ENCODE measurements around the gene PTPRE.

Gene PTPRE

GRCh38 chr10:128049226-128050120 is 142.6 kb downstream of the PTPRE start:
- no peak for DNase-seq

DNA sequence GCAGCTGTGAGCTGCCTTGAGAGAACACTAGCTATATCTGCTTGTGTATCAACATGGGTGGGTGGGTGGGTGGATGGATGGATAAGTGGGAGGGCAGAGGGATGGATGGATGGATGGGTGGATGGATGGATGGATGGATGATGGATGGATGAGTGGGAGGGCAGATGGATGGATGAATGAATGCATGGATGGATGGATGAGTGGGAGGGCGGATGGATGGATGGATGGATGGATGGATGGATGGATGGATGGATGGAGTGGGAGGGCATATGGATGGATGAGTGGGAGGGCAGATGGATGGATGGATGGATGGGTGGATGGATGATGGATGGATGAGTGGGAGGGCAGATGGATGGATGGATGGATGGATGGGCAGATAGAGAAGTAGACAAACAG is 143.2 kb downstream of the PTPRE start:
- no peak for DNase-seq

GRCh38 chr10:128050936-128051335 is 144.0 kb downstream of the PTPRE start:
- no peak for DNase-seq

DNA sequence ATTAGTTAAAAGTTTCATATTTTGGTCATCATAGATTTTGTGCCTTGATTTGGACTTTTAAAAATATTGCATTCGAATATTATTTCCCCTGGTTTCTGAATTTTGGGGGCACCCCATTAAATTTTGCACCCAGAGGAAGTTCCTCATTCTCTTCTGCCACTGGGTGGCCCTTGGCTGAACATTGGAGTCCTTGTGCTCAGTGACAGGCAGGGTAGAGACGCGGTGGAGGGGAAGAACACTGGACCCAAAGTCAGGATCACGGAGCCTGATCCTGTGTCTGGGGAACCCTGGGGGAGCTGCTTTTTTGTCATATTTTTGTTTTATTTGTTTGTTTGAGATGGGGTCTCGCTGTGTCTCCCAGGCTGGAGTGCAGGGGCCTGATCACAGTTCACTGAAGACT is 144.6 kb downstream of the PTPRE start:
- no peak for DNase-seq

DNA sequence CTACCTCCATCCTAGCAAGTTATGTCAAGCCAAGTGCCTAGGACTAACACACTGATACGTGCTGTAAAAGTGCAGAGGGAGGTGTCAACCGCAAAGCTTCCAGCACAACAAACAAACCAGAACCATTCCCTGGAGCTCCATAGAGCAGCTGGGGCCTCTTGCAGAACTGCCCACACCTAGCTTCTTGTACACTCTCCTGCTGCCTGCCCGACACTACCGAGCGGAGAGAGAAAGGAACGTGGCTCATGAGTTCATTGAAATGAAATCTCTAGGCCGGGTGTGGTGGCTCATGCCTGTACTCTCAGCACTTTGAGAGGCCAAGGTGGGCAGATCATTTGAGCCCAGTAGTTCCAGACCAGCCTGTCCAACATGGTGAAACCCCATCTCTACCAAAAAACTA is 145.8 kb downstream of the PTPRE start:
- DNase-seq, result no peak

DNA sequence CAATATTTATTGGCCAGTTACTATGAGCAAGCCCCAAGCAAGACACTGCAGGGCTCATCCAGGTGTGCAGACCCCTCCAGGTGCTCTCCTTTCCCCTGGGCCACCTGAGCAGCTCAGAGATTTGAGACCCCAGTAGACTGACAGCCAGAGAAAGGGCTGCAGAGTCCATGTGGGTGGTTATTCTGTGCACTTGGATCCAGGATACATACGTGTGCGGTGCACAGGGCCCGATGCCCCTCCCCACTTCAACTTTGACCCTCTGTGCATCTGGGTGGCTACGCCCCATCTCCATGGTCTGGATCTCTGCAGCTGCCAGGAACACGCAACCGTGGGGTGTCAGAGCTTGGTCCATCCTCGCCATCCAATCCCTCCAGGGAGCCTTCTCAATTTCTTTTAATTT is 146.5 kb downstream of the PTPRE start:
- no peak for DNase-seq

DNA sequence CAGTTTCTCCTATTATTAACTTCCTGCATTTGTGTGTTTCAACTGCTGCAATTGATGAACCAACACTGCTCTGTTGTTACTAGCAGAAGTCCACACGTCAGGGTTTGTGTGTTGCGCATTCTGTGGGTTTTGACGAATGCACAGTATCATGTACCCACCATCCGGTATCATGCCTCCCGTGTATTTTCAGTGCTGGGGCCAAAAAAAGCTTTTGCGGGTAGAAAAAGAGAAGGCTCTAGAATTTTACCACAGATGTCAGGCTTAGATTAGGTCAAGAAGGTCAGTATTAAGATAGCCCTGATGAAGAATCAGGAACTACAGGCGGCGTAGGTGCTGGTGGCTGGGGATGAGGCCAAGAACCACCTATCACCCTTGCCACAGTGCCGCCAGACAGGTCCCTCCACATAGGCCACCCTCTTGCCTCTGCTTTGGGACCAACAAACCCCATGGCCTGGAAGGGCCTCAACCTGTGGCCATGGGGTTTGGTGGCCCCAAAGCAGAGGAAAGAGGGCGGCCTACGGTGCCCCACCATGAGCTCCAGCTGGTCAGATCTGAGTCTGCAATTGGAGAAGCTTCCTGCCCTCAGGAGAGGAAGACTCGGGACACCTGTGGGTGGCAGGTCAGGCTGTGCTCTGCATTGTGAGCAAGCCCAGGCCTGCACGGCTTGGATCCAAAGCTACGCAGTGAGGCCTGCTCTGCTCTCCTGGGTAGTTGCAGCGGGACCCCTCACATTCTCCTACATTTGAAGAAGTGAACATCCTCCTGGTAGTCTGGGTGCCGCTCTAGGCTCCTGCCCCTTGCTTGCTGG is 147.5 kb downstream of the PTPRE start:
- DNase-seq, result no peak

DNA sequence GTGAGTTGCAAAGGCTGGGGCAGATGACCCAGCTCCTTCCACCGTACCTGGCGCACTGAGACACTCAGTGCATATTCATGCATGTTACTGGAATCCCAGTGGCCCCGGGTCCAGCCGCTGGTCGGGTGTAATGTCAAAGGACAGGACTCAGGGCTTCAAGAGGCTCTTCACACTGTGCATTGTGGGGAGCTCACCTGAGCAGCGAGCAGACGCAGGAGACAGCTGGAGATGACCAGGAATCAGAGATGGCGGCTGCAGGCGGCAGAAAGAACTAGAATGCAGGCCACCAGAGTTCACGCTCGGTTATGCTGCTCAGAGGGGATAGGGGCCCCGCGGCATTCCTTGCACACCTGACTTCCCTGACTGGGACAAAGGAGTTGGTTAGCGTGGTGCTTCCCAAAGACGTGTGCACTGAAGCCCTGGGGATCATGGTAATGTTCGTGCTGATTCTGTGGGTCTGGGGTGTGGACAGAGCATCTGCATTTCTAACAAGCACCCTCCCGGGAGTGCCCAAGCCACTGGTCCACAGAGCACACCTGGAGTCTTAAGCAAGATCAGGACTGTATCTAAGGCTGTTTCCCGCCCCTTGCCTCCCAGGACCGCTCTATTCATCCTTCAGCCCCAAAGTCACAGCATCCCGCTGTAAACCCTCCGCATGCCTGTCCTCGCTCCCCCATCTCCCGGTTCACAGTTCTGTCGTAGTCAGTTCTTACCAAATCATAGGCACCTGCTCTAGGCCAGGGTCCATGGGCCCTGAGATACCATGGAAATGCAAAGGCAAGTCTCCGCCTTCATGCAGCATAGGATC is 148.4 kb downstream of the PTPRE start:
- DNase-seq, result no peak

GRCh38 chr10:128056303-128057050 is 149.6 kb downstream of the PTPRE start:
- DNase-seq, result no peak

DNA sequence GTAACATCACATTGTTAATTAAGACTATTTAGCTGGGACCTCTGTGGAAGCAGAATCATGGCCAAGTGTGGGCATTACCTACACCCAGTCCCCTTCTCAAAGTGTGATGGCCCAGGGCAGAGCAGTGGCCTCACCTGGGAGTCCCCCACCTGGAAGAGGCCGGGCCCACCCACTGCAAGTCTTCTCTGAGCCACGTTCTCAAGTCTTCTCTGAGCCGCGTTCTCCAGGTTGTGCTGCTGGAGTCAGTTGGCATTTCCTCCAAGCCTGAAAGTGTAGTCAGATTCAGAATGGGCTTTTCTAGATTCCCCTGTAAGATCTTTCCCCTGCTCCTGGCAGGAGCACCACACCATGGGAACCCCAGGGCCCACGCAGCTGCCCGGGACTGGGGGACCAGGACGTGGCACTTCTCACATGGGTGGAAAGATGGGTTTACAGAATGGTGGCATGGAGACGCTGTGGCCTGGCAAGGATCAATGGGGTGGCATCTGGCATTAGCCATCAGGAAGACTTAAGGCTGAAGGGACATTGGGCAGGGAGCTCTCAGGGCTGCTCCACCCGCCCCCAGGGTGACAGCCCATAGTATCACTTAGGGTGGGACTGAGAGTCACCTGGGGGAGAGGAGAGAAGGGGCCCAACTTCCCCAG is 151.3 kb downstream of the PTPRE start:
- no peak for DNase-seq

DNA sequence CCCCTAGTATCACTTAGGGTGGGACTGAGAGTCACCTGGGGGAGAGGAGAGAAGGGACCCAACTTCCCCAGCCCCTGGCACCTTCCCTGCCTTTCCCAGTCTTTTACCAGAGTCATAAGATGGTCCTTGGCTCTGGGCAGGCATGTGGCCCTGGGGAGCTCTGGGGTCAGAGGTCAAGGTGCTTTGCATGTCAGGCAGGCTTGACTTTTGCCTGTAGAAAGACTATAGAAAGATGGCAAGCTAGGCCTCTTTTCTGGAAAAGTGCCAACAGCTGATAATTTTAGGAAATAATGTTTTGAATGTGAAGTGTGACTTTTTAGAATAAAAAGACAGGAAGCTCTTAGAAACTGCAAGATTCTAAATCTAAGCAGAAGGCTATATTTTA is 151.8 kb downstream of the PTPRE start:
- DNase-seq, result no peak

GRCh38 chr10:128059266-128059981 is 152.5 kb downstream of the PTPRE start:
- no peak for DNase-seq

GRCh38 chr10:128059982-128060293 is 153.0 kb downstream of the PTPRE start:
- DNase-seq, result no peak

- DNase-seq, result no peak
These were observed 153.7 kb downstream of the PTPRE start for GRCh38 chr10:128060341-128061250.

GRCh38 chr10:128061306-128062300 is 154.7 kb downstream of the PTPRE start:
- no peak for DNase-seq

GRCh38 chr10:128062331-128062880 is 155.5 kb downstream of the PTPRE start:
- no peak for DNase-seq

DNA sequence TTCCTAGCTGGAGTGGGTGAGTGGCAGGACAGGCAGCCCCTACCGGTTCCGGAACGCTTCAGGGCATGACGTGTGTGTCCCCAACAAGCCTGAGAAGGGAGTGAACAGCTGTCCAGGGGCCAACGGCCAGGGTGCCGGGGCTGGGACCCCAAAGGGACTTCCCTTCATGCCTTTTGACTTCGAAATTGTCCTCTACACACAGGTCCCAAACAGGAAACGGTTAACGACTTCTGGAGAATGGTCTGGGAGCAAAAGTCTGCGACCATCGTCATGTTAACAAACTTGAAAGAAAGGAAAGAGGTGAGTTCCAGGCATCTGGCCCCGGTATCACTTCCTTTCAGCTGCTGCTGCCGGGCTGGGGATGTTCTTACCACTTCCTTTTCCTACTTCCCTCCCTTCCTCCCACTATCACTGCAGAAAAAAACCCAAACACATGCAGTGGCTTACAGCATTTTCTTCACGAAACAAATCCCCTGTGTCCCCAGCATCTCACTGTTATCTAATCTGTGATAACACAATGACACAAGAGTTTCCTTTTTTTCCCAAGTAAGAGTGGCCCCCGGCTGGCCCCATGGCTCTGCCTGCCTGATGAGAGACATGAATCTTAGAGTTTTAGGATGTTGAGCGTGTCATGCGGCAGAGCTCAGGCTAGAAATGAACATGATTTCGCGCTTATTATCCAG is 156.1 kb downstream of the PTPRE start:
- no peak for DNase-seq

GRCh38 chr10:128063736-128064107 is 156.8 kb downstream of the PTPRE start:
- DNase-seq, result no peak

Measured in NCI-H69 (cell line).